Activated naive CD8-positive, alpha-beta T cell (primary cell): ENCODE results near the gene GBA2.
A peak's percentile ranks its signal among the peaks of the same experiment; 100 is the strongest.

Source experiments
- H3K27ac Mint-ChIP-seq: one replicate; pipeline ENCODE4 v1.8.0; 2021; ENCODE audit warnings: mixed read lengths
- H3K27me3 Mint-ChIP-seq: one replicate; pipeline ENCODE4 v1.8.0; 2021; ENCODE audit warnings: mixed read lengths
- H3K36me3 Mint-ChIP-seq: one replicate; pipeline ENCODE4 v1.8.0; 2021; ENCODE audit warnings: mixed read lengths
- H3K4me1 Mint-ChIP-seq: one replicate; pipeline ENCODE4 v1.8.0; 2021; ENCODE audit warnings: low read depth, mixed read lengths
- H3K4me3 Mint-ChIP-seq: one replicate; pipeline ENCODE4 v1.8.0; 2021; ENCODE audit warnings: mild to moderate bottlenecking, mixed read lengths
- H3K9me3 Mint-ChIP-seq: one replicate; pipeline ENCODE4 v1.8.0; 2021; ENCODE audit warnings: low read depth, mixed read lengths

The GBA2 gene

DNA sequence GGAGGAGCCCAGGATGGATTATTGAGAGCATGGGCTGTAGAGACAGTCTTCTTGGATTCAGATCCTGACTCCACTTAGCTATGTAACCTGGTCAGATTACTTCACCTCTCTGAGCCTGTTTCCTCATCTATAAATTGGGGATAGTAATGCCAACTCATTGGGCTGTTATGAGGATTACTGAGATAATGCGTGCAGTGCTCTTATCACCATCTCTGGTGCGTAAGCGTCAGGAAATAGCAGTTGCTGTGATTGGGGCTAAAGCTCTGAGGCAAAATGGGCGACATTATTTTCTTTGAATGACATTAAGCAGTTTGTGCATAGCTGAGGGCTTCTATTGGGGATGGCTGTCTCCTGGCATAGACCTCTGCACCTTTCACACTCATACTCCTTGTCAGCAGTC, 6.0 kb upstream of the GBA2 start:
- no peaks in the 10 kb centered on the region for H3K9me3 Mint-ChIP-seq

DNA sequence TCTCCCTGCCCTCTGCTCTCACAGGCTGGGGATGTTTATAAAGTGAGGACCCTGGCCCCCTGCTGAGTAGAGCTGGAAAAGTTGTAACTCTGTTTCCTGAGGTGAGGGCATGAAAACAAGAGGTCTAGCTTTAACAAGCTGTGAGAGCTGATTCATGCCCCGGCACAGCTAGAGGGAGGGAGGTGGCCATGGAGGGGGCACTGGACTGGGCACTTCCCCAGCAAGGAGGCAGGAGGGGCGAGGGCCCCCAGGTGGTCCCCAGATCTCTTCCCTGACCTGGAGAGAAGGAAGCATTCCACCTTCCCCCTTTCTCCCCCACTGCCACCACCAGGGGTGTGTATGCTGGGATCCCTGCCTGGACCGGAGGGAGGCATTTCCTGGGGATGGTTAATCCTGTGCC, 5.2 kb upstream of the GBA2 start, which contains the start of gene MSMP:
Gene MSMP, minus strand, starts transcription at position 13 of the 400 bp plus-strand sequence. CDS start 147 bp downstream, outside the sequence.
- peak within 1 kb of the TSS; percentile 96 for H3K4me3 Mint-ChIP-seq
- no peaks in the 10 kb centered on the region for H3K9me3 Mint-ChIP-seq
- no peaks in the 10 kb centered on the region for H3K27me3 Mint-ChIP-seq
- no peak within 1 kb of the TSS for H3K27ac Mint-ChIP-seq
- peaks cover 10% of the 10 kb centered on the region for H3K36me3 Mint-ChIP-seq
- peaks cover 49% of the 10 kb centered on the region for H3K4me1 Mint-ChIP-seq

More for the DNA sequence above, 6.0 kb upstream of the GBA2 start:
- Mint-ChIP-seq H3K4me1 (peaks cover 50% of the 10 kb centered on the region), H3K27me3 (no peaks in the 10 kb centered on the region), H3K4me3 (peak overlapping the region; percentile 96), H3K27ac (no peak overlapping the region), H3K36me3 (peaks cover 10% of the 10 kb centered on the region)

DNA sequence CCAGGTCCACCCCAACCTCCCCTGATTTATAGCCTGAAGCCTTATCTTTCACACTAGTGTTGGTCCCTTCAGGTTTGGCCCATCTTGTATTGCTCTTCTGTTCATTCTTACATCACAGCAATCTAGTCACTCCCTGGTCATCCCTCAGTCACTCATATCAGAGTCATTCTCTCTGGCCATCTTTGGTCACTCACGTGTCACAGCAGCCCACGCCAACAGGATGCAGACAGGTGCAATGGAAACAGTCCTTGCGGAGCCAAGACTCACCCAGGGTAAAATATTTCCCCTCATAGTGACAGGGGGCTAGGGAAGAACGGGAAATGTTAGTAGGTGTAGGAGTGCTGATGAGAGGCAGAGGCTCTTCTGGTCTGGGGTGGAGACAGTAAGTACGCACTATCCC, 4.4 kb upstream of the GBA2 start:
- Mint-ChIP-seq H3K9me3 (no peaks in the 10 kb centered on the region), H3K27me3 (no peaks in the 10 kb centered on the region), H3K36me3 (peaks cover 10% of the 10 kb centered on the region), H3K27ac (no peak overlapping the region), H3K4me1 (peaks cover 43% of the 10 kb centered on the region), H3K4me3 (no peak overlapping the region)

DNA sequence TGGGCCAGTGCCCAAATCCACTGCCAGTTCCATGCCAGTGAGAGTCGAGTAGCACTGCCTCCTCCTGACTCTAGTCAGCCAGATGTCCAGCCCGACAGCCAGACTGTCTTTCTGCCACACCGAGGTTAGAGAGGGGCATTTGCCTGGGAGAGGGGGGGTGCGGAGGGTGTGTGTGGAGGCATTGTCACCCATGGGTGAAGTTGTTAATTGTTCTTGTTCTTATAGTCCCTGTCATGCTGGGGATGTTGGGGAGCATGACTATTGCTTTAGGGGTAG, 1.2 kb upstream of the GBA2 start:
- peaks cover 48% of the 10 kb centered on the region for H3K4me1 Mint-ChIP-seq
- no peaks in the 10 kb centered on the region for H3K27me3 Mint-ChIP-seq
- H3K36me3 Mint-ChIP-seq: peaks cover 10% of the 10 kb centered on the region
- H3K27ac Mint-ChIP-seq: peak overlapping the region; percentile 91
- no peaks in the 10 kb centered on the region for H3K9me3 Mint-ChIP-seq
- H3K4me3 Mint-ChIP-seq: peak overlapping the region; percentile 96

DNA sequence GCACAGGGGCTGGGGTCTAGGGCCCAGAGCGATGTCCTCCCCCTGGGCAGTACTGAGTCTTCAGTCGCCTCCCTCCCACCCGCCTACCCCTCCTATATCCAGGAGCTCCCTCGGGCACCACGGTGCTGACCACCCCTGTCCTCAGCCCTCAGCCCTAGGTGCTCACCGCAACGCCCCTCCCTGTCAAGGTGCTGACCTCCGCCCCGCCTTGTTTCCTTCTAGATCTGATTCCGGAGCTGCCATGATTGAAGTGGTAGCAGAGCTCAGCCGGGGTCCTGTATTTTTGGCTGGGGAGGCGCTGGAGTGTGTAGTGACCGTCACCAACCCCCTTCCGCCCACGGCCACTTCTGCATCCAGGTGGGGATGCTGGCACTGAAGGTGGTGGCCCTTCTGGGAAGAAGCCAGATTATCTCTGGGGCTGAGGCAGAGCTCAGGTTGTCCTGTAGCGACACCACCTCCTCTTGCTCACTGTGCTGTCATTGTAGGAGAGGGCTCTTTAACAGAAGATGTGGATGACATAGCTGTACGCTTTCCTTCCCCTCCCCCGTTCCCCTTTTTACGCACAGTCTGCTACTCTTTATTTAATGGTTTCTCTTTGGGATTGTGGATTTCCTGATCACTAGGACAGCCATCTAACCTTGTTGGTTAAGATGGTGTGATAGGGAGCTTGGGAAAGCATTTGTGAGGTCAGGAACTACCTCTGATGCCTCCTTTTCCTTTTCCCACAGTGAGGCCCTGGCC, 657 bp upstream of the GBA2 start:
- peak overlapping the region; percentile 91 for H3K27ac Mint-ChIP-seq
- H3K27me3 Mint-ChIP-seq: no peaks in the 10 kb centered on the region
- peaks cover 45% of the 10 kb centered on the region for H3K4me1 Mint-ChIP-seq
- H3K9me3 Mint-ChIP-seq: no peaks in the 10 kb centered on the region
- peaks cover 10% of the 10 kb centered on the region for H3K36me3 Mint-ChIP-seq
- H3K4me3 Mint-ChIP-seq: peak overlapping the region; percentile 96

DNA sequence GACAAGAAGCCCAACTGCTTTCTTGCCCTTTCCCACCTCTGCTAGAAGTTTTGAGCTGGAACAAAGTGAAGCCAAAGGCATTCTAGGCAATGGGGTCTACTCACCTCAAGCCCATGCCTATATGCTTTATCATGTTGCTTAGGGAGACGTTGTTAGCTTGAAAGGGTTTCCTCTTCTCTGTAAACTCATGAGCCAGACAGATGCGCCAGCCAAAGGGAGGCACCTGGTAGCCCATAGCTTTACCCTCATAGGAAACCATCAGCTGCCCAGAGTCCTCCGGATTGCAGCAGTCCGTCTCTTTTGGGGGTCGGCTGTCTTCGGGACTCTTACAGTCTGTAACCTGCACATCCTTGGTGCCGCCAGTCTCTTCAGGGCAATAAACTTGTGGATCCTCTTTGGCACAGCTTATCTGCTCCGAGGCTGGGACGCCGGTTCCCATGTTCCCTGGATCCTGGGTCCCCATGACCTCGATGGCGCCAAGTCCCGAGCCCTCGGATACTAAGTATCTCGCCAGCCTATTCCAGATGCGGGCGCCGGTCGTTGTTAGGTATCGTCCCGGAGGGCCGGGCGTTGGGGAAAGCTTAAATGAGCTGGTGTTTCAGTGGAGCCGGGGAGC, 678 bp downstream of the GBA2 start:
- peaks cover 7% of the 10 kb centered on the region for H3K36me3 Mint-ChIP-seq
- H3K4me1 Mint-ChIP-seq: peaks cover 45% of the 10 kb centered on the region
- H3K27ac Mint-ChIP-seq: peak overlapping the region; percentile 66
- H3K9me3 Mint-ChIP-seq: no peaks in the 10 kb centered on the region
- H3K27me3 Mint-ChIP-seq: no peaks in the 10 kb centered on the region
- H3K4me3 Mint-ChIP-seq: peak overlapping the region; percentile 90

DNA sequence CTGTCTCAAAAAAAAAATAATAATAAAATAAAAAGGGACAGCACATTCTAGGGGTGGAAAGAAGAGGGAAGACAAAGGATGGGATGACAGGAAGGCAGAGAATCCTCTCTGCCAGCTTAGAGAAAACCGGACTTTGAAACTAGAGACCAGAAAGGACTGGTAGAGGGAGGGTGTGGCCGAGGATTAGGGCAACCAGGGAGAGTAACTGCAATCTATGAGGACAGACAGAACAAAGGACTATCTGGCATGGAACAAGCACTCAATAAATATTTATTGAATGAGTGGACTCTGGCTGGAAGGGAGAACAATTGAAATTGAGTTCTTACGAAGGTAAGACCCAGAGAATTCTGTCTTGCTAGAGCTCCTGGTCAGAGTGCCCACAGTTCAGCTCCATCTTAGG, 2.4 kb downstream of the GBA2 start:
- no peak overlapping the region for H3K27ac Mint-ChIP-seq
- no peaks in the 10 kb centered on the region for H3K9me3 Mint-ChIP-seq
- peak overlapping the region; percentile 90 for H3K4me3 Mint-ChIP-seq
- H3K4me1 Mint-ChIP-seq: peaks cover 54% of the 10 kb centered on the region
- peaks cover 2% of the 10 kb centered on the region for H3K36me3 Mint-ChIP-seq
- H3K27me3 Mint-ChIP-seq: no peaks in the 10 kb centered on the region

DNA sequence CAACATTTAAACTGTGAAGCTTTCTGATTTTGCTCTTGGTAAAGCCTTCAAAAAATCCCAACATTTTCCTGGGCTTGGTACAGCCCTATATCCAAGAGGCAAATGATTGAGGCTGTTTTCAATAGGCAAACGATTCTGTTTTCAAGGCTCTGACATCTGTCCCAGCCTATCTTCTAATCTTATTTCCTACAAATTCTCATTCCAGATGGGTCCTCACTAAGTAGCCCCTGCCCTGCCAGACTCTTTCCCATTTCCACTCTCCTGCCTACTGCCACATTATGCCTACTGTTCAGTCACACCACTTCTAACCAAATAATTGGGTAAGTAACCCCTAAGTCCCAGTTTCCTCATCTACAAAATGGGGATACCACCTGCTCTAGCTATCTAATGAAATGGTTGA, 3.5 kb downstream of the GBA2 start:
- H3K36me3 Mint-ChIP-seq: no peaks in the 10 kb centered on the region
- H3K9me3 Mint-ChIP-seq: no peaks in the 10 kb centered on the region
- peak overlapping the region; percentile 90 for H3K4me3 Mint-ChIP-seq
- peaks cover 53% of the 10 kb centered on the region for H3K4me1 Mint-ChIP-seq
- H3K27me3 Mint-ChIP-seq: no peaks in the 10 kb centered on the region
- peak overlapping the region; percentile 3 for H3K27ac Mint-ChIP-seq

DNA sequence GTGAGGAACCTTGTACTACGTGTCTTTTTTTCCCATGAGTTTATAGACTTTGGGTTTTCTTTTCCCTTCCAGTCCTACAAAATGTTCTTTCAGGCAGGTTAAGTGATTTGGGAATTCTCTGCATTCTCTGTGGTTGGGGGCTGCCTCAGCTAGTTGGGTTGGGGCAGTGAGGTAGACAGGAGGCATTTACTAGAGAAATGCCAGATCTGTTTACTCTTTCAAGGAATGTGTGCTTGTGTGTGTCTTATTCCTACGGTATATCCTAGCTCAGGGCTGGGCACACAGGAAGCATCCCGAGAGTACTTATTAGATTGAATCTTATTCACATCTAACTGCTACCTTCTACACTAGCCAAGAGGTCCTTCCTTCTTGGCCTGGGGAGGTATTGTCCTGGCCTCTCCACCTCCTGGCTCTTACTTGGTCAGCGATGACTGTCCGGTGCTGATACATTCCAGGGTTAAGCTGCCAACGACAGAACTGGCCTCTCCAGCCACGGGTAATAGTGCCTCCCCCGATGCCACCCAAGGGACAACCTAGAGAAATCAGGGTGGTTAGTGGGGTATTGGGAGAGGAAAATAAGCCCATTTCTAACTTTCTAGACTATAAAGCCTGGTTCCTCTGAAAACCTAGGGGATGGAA, 5.0 kb downstream of the GBA2 start:
- Mint-ChIP-seq H3K9me3 (no peaks in the 10 kb centered on the region), H3K27ac (no peak overlapping the region), H3K4me1 (peaks cover 44% of the 10 kb centered on the region), H3K27me3 (no peaks in the 10 kb centered on the region), H3K36me3 (no peaks in the 10 kb centered on the region), H3K4me3 (no peak overlapping the region)

DNA sequence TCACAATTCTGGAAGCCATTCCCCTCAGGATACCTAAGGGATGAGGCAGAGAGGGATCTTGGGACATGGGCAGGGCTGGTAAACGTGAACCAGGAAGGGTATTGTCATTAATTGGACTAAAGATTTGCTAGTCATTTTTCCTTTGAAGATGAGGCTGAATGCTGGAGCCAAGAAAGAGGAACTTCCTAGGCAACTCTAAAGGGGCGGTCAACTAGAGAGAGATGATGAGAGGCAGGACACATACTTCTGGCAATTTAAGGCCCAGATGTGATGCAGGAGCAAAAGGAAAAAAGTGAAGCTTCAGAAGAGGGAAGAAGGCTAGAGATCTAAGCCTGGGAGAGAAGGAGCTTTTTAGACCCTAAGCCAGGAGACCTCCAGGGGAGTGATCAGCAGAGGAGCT, 5.6 kb downstream of the GBA2 start:
- Mint-ChIP-seq H3K27ac (no peak overlapping the region), H3K4me1 (peaks cover 44% of the 10 kb centered on the region), H3K36me3 (no peaks in the 10 kb centered on the region), H3K9me3 (no peaks in the 10 kb centered on the region), H3K4me3 (no peak overlapping the region), H3K27me3 (no peaks in the 10 kb centered on the region)

DNA sequence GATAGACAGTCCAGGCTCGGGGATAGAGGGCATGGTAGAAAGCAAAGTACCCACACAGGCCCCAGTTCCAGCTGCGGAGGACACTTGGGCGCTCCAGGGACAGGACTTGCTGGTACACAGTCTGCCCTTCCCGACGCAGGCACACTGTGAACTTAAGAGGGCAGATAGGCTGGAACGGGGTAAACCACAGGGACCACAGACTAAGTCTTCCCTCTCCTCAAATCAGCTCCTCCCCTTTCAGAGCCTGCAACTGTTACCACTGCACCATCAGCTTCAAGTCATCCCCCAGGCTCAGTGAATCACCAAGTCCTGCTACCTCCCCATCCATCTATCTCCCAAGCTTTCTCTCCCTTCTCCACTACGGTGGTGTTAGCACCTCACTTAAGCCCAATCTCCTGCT, 7.3 kb downstream of the GBA2 start:
- Mint-ChIP-seq H3K4me3 (no peak overlapping the region), H3K27me3 (no peaks in the 10 kb centered on the region), H3K27ac (peak overlapping the region; percentile 1), H3K9me3 (no peaks in the 10 kb centered on the region), H3K36me3 (no peaks in the 10 kb centered on the region), H3K4me1 (peaks cover 29% of the 10 kb centered on the region)

DNA sequence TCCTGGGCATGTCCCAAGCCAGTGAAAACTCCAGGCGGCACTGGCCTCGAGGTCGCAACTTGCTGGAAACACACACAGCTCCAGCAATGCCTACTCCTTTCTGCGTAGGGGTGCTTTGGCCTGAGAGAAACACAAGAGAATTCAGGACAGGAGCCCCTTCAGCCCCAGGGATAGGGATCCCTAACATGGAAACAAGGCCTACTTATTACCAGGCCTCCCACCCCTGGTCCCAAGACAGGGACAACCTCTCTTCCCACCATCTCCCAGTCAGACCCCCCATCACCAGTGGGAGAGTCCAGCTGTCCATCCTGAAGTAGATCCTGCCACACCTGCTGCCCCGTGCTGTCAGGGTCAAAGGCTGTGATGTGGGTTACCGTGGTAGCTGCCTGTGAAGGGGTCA, 8.8 kb downstream of the GBA2 start:
- no peak overlapping the region for H3K27ac Mint-ChIP-seq
- H3K36me3 Mint-ChIP-seq: peaks cover 2% of the 10 kb centered on the region
- H3K27me3 Mint-ChIP-seq: no peaks in the 10 kb centered on the region
- no peak overlapping the region for H3K4me3 Mint-ChIP-seq
- H3K4me1 Mint-ChIP-seq: peaks cover 22% of the 10 kb centered on the region
- H3K9me3 Mint-ChIP-seq: no peaks in the 10 kb centered on the region

DNA sequence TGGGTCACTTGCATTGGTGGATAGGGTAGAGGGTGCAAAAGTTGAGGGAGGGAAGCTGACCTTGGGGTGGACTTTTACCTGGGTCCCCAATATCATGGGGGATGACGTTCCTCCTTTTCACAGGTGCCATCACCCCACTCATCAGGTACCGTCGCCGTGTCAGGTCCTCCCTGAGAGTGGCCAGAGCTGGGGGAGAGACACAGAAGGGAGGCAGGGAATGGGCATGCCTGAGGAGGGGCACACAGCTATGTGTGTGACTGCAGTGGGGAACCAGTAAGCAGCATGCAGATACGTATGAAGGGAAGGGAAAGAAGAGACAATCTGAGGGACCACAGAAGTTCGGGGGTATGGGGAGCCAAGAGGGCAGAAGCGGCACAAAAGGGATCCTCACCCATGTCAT, 10.1 kb downstream of the GBA2 start:
- Mint-ChIP-seq H3K4me3 (no peak overlapping the region), H3K27ac (no peak overlapping the region), H3K27me3 (no peaks in the 10 kb centered on the region), H3K9me3 (no peaks in the 10 kb centered on the region), H3K36me3 (peaks cover 2% of the 10 kb centered on the region), H3K4me1 (peaks cover 27% of the 10 kb centered on the region)

DNA sequence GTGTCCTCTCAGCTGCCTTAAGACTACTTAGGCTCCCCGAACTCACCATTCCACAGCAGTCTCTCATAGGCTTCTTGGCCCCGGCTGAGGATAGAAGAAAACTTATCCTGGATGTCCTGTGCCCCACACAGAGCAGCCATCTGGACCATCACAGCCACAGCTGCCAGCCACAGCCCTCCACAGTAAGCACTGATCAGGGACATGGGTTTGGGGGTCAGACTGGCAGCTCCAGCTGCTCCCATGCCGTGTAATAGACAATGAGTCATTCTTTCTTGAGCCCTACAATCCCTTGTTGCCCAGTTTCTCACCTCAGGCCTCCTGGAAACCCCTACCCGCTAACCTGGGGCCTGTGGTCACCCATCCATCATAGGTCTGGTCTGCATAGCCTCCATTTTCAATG, 10.8 kb downstream of the GBA2 start:
- H3K9me3 Mint-ChIP-seq: no peaks in the 10 kb centered on the region
- no peak overlapping the region for H3K4me3 Mint-ChIP-seq
- peaks cover 34% of the 10 kb centered on the region for H3K4me1 Mint-ChIP-seq
- peaks cover 2% of the 10 kb centered on the region for H3K36me3 Mint-ChIP-seq
- H3K27ac Mint-ChIP-seq: no peak overlapping the region
- no peaks in the 10 kb centered on the region for H3K27me3 Mint-ChIP-seq

DNA sequence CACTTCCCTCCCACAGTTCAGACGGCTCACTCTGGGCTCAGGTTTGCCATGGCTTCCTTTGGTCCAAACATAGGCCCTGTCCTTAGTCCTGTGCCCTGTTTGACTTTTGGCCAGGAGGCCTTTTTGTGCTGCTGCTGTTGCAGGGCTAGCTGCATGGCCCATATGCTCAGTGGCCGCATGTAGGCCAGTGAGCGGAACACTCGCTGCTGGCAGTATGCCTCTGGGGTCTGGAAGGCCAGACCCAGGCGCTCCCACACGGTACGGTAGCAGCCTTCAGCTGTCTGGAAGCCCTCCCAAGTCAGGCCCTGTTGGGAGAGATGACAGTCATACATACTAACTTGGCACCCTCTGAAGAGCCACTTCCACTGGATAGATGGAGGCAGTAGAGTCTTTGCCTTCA, 11.9 kb downstream of the GBA2 start:
- H3K36me3 Mint-ChIP-seq: peaks cover 2% of the 10 kb centered on the region

More for the DNA sequence above, 11.9 kb downstream of the GBA2 start:
- Mint-ChIP-seq H3K27me3 (no peaks in the 10 kb centered on the region), H3K27ac (peak overlapping the region; percentile 2), H3K4me3 (no peak overlapping the region), H3K9me3 (no peaks in the 10 kb centered on the region), H3K4me1 (peaks cover 33% of the 10 kb centered on the region)
